HG03039 (cell line): ENCODE measurements around the gene FPGT.
"Not testable (repeated sequence)": the region's sequence is repeated elsewhere in the genome, so short reads cannot be mapped to it uniquely, and the experiment has no call there.

Experiments
- ATAC-seq: cut with Tn5 transposase; IDR thresholded peaks from one replicate; pipeline ENCODE4 v1.9.1; 2021; ENCODE audit warnings: mild to moderate bottlenecking, moderate library complexity; ENCODE audit not compliant: unreplicated experiment

Gene FPGT

GRCh38 chr1:74253243-74253824, 55.3 kb downstream of the FPGT start:
- not testable (repeated sequence) for ATAC-seq
